GM23338 (cell line): ENCODE measurements around the gene CXCL12. TPM values are rescaled to one million over a fixed set of nuclear protein-coding genes. Genes with fewer than 3 reads are reported as not detected.

Source experiments
- ATAC-seq: fragments of 200-7000 bp; cut with Tn5 transposase; 3 replicates; pipeline ENCODE4 v1.9.1; 2020
- DNase-seq: peaks from one replicate; pipeline ENCODE4 v3.0.0-alpha.2; 2015; ENCODE audit warnings: low spot score
- H2AFZ ChIP-seq: fragments of 200-600 bp; sonication (generic); 2 replicates; pipeline ENCODE4 v1.8.0; 2016; ENCODE audit warnings: antibody characterized with exemption, mild to moderate bottlenecking, moderate library complexity
- H3F3A ChIP-seq: fragments of 200-600 bp; sonication (generic); replicated peaks from 2 replicates; pipeline ENCODE4 v1.8.0; 2017; ENCODE audit warnings: antibody characterized with exemption, mixed run types, low read depth
- H3K27ac ChIP-seq: fragments of 200-600 bp; sonication (generic); 2 replicates; pipeline ENCODE4 v1.6.1; 2016; ENCODE audit warnings: low read depth
- H3K27me3 ChIP-seq: fragments of 200-600 bp; sonication (generic); 2 replicates; pipeline ENCODE4 v1.8.0; 2016; ENCODE audit warnings: mild to moderate bottlenecking, mixed run types, moderate library complexity; ENCODE audit not compliant: insufficient read depth
- H3K36me3 ChIP-seq: fragments of 200-600 bp; sonication (generic); 2 replicates; pipeline ENCODE4 v1.8.0; 2016; ENCODE audit warnings: mild to moderate bottlenecking; ENCODE audit not compliant: insufficient read depth
- H3K4me1 ChIP-seq: fragments of 200-600 bp; sonication (generic); 2 replicates; pipeline ENCODE4 v1.8.0; 2016; ENCODE audit warnings: mild to moderate bottlenecking, moderate library complexity; ENCODE audit not compliant: insufficient read depth
- H3K4me2 ChIP-seq: fragments of 200-600 bp; sonication (generic); 2 replicates; pipeline ENCODE4 v1.7.1; 2017; ENCODE audit warnings: mixed run types
- H3K4me3 ChIP-seq: fragments of 200-600 bp; sonication (generic); 2 replicates; pipeline ENCODE4 v1.6.1; 2016; ENCODE audit warnings: mixed run types
- H3K79me2 ChIP-seq: fragments of 200-600 bp; sonication (generic); replicated peaks from 2 replicates; pipeline ENCODE4 v1.8.0; 2017; ENCODE audit warnings: mild to moderate bottlenecking; ENCODE audit not compliant: insufficient read depth
- H3K9me2 ChIP-seq: fragments of 200-600 bp; sonication (generic); 2 replicates; pipeline ENCODE4 v1.8.0; 2017; ENCODE audit not compliant: insufficient read depth
- H4K20me1 ChIP-seq: fragments of 200-600 bp; sonication (generic); replicated peaks from 2 replicates; pipeline ENCODE4 v1.8.0; 2017; ENCODE audit warnings: mild to moderate bottlenecking; ENCODE audit not compliant: insufficient read depth
- H3K27ac Mint-ChIP-seq: 2 replicates; pipeline ENCODE4 v1.8.0; 2020; ENCODE audit warnings: inconsistent platforms, mild to moderate bottlenecking, moderate library complexity, mixed read lengths
- H3K27me3 Mint-ChIP-seq: 3 replicates; pipeline ENCODE4 v1.8.0; 2022; ENCODE audit warnings: low read depth, mild to moderate bottlenecking, moderate library complexity, mixed read lengths, inconsistent platforms; ENCODE audit not compliant: insufficient read depth, poor library complexity
- H3K36me3 Mint-ChIP-seq: 3 replicates; pipeline ENCODE4 v1.8.0; 2021; ENCODE audit warnings: low read depth, mild to moderate bottlenecking, inconsistent platforms, moderate library complexity, mixed read lengths
- H3K4me1 Mint-ChIP-seq: 3 replicates; pipeline ENCODE4 v1.8.0; 2020; ENCODE audit warnings: mild to moderate bottlenecking, inconsistent platforms, mixed read lengths
- H3K4me3 Mint-ChIP-seq: 3 replicates; pipeline ENCODE4 v1.8.0; 2021; ENCODE audit warnings: moderate library complexity, mild to moderate bottlenecking, inconsistent platforms, mixed read lengths
- H3K9me3 Mint-ChIP-seq: 3 replicates; pipeline ENCODE4 v1.8.0; 2020; ENCODE audit warnings: moderate library complexity, mild to moderate bottlenecking, inconsistent platforms, mixed read lengths
- CREB1 ChIP-seq: fragments of 250-450 bp; sonication (Bioruptor Pico); IDR thresholded peaks from 2 replicates; pipeline ENCODE4 v1.5.0; 2020; ENCODE audit warnings: low read depth, mild to moderate bottlenecking, moderate library complexity
- EZH2 ChIP-seq: fragments of 200-600 bp; sonication (generic); IDR thresholded peaks from one replicate; pipeline ENCODE4 v1.8.0; 2017; ENCODE audit warnings: antibody characterized with exemption, mild to moderate bottlenecking, low read depth; ENCODE audit not compliant: unreplicated experiment
- EZH2phosphoT487 ChIP-seq: fragments of 200-600 bp; sonication (generic); IDR thresholded peaks from one replicate; pipeline ENCODE4 v1.8.1; 2018; ENCODE audit warnings: antibody characterized with exemption; ENCODE audit not compliant: unreplicated experiment
- JUNB ChIP-seq: IDR thresholded peaks from one replicate; pipeline ENCODE4 v1.6.1; 2016; ENCODE audit warnings: antibody characterized with exemption; ENCODE audit not compliant: unreplicated experiment
- POLR2AphosphoS5 ChIP-seq: IDR thresholded peaks from 2 replicates; pipeline ENCODE4 v1.6.1; 2016; ENCODE audit warnings: antibody characterized with exemption, low read depth
- STAT1 ChIP-seq: IDR thresholded peaks from one replicate; pipeline ENCODE4 v1.6.1; 2016; ENCODE audit warnings: antibody characterized with exemption; ENCODE audit not compliant: unreplicated experiment
- ZNF114 ChIP-seq: fragments of 250-450 bp; sonication (Bioruptor Pico); IDR thresholded peaks from 2 replicates; pipeline ENCODE4 v1.5.0; 2020; ENCODE audit warnings: mild to moderate bottlenecking, moderate library complexity
- ZNF331 ChIP-seq: fragments of 250-450 bp; sonication (Bioruptor Pico); IDR thresholded peaks from 2 replicates; pipeline ENCODE4 v1.5.0; 2020; ENCODE audit warnings: low read depth, mild to moderate bottlenecking, moderate library complexity
- polyA plus RNA-seq: library from polyadenylated mRNA; unstranded; fragments of >200 nt; fragmentation: Nextera tagmentation; extraction: Ambion mirVana; gene quantifications from 2 replicates; pipeline ENCODE4 v1.2.1, GENCODE V29; 2016
- total RNA-seq: library from RNA; depleted of rRNA; stranded (reverse); fragments of >200 nt; shearing (Covaris generic); gene quantifications from 2 replicates; pipeline ENCODE4 v1.2.3, GENCODE V29; 2014
- TF ChIP-seq, protein P1 (sequence below): fragments of 250-450 bp; sonication (Bioruptor Pico); IDR thresholded peaks from 2 replicates; pipeline ENCODE4 v1.5.0; 2020; ENCODE audit warnings: mild to moderate bottlenecking, moderate library complexity
- TF ChIP-seq, protein P2 (sequence below), 2 experiments: fragments of 200-600 bp in 1 of 2; sonication (generic) in 1 of 2; conservative IDR thresholded peaks; 2 replicates each; pipeline versions ENCODE4 v1.5.1 to v1.6.1; 2016 to 2017; ENCODE audit warnings: antibody characterized with exemption in 2 of 2, low read depth in 2 of 2, mild to moderate bottlenecking in 2 of 2, moderate library complexity in 1 of 2

The CXCL12 gene
- total and polyA plus RNA-seq, 2 experiments from 2014 or later = 53.8 to 58.5 TPM

DNA sequence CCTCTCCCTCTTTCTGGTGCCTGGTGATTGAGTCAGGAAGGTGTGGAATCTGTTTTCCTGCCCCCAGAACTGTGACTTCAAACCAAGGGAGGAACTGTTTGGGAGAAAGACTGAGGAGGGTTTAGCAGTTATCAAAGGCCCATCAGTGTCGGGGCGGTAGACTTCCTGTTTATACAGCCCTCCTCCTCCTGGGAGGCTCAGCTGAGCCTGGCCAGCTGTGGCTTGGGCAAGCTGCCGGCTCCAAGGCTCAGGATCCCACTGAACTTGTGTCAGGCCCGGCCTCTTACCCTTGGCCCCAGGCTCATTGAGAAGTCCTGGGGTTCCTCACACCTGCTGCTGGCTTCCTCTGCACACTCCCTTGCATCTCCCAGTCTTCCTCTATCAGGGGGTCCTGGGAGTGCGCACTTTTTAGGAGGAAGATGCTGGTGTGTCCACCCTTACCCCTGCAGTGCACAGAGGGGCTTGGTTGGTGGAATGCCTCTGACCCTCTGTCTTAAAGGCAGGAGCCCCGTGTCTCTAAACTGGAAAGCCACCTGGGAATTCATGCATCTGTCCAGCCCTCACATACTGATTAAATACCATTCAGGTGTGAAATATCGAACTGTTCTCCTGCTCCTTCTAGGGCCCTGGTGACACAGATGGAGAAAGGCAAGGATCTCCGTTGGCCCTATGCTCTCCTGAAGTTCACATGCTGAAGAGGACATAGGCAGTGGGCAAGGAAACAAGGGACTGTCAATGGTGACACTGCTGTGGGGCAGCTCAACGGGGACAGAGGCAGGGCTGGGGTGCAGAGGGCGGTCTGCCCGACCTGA is 32.4 kb downstream of the CXCL12 start:
- Histone ChIP-seq H3K4me3 (no peak overlapping the region), H3K4me2 (no peak overlapping the region), H3K9me2 (peaks cover 6% of the 10 kb centered on the region; the same call in 1 of the 2 replicates), H3K36me3 (no peaks in the 10 kb centered on the region), H3K4me1 (peaks cover 12% of the 10 kb centered on the region), H4K20me1 (no peaks in the 10 kb centered on the region), H3K27ac (no peak overlapping the region), H3F3A (no peaks in the 10 kb centered on the region), H3K27me3 (no peaks in the 10 kb centered on the region), H3K79me2 (no peaks in the 10 kb centered on the region), H2AFZ (no peak overlapping the region)
- DNase-seq (no peak), ATAC-seq (no peak)
- no peaks in the 10 kb centered on the region; the same call in 2 of the 3 replicates for H3K9me3 Mint-ChIP-seq
- TF ChIP-seq EZH2 (no peak), JUNB (no peak), POLR2AphosphoS5 (no peak), STAT1 (no peak), CREB1 (CRISPR knock-in tag) (no peak), EZH2phosphoT487 (no peak), ZNF331 (CRISPR knock-in tag) (no peak), ZNF114 (no peak)
- TF ChIP-seq, protein P1, sequence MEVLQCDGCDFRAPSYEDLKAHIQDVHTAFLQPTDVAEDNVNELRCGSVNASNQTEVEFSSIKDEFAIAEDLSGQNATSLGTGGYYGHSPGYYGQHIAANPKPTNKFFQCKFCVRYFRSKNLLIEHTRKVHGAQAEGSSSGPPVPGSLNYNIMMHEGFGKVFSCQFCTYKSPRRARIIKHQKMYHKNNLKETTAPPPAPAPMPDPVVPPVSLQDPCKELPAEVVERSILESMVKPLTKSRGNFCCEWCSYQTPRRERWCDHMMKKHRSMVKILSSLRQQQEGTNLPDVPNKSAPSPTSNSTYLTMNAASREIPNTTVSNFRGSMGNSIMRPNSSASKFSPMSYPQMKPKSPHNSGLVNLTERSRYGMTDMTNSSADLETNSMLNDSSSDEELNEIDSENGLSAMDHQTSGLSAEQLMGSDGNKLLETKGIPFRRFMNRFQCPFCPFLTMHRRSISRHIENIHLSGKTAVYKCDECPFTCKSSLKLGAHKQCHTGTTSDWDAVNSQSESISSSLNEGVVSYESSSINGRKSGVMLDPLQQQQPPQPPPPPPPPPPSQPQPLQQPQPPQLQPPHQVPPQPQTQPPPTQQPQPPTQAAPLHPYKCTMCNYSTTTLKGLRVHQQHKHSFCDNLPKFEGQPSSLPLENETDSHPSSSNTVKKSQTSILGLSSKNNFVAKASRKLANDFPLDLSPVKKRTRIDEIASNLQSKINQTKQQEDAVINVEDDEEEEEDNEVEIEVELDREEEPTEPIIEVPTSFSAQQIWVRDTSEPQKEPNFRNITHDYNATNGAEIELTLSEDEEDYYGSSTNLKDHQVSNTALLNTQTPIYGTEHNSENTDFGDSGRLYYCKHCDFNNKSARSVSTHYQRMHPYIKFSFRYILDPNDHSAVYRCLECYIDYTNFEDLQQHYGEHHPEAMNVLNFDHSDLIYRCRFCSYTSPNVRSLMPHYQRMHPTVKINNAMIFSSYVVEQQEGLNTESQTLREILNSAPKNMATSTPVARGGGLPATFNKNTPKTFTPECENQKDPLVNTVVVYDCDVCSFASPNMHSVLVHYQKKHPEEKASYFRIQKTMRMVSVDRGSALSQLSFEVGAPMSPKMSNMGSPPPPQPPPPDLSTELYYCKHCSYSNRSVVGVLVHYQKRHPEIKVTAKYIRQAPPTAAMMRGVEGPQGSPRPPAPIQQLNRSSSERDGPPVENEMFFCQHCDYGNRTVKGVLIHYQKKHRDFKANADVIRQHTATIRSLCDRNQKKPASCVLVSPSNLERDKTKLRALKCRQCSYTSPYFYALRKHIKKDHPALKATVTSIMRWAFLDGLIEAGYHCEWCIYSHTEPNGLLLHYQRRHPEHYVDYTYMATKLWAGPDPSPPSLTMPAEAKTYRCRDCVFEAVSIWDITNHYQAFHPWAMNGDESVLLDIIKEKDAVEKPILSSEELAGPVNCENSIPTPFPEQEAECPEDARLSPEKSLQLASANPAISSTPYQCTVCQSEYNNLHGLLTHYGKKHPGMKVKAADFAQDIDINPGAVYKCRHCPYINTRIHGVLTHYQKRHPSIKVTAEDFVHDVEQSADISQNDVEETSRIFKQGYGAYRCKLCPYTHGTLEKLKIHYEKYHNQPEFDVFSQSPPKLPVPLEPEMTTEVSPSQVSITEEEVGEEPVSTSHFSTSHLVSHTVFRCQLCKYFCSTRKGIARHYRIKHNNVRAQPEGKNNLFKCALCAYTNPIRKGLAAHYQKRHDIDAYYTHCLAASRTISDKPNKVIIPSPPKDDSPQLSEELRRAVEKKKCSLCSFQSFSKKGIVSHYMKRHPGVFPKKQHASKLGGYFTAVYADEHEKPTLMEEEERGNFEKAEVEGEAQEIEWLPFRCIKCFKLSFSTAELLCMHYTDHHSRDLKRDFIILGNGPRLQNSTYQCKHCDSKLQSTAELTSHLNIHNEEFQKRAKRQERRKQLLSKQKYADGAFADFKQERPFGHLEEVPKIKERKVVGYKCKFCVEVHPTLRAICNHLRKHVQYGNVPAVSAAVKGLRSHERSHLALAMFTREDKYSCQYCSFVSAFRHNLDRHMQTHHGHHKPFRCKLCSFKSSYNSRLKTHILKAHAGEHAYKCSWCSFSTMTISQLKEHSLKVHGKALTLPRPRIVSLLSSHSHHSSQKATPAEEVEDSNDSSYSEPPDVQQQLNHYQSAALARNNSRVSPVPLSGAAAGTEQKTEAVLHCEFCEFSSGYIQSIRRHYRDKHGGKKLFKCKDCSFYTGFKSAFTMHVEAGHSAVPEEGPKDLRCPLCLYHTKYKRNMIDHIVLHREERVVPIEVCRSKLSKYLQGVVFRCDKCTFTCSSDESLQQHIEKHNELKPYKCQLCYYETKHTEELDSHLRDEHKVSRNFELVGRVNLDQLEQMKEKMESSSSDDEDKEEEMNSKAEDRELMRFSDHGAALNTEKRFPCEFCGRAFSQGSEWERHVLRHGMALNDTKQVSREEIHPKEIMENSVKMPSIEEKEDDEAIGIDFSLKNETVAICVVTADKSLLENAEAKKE (CRISPR knock-in tag) = no peak
- TF ChIP-seq, protein P2, sequence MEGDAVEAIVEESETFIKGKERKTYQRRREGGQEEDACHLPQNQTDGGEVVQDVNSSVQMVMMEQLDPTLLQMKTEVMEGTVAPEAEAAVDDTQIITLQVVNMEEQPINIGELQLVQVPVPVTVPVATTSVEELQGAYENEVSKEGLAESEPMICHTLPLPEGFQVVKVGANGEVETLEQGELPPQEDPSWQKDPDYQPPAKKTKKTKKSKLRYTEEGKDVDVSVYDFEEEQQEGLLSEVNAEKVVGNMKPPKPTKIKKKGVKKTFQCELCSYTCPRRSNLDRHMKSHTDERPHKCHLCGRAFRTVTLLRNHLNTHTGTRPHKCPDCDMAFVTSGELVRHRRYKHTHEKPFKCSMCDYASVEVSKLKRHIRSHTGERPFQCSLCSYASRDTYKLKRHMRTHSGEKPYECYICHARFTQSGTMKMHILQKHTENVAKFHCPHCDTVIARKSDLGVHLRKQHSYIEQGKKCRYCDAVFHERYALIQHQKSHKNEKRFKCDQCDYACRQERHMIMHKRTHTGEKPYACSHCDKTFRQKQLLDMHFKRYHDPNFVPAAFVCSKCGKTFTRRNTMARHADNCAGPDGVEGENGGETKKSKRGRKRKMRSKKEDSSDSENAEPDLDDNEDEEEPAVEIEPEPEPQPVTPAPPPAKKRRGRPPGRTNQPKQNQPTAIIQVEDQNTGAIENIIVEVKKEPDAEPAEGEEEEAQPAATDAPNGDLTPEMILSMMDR (conservative IDR thresholded peaks at IDR 0.05; ENCODE audit: low read depth in 2 of 2) = no peak
- no peak overlapping the region for H3K4me3 Mint-ChIP-seq
- H3K4me1 Mint-ChIP-seq = peaks cover 24% of the 10 kb centered on the region
- peaks cover 8% of the 10 kb centered on the region for H3K27me3 Mint-ChIP-seq
- no peak overlapping the region for H3K27ac Mint-ChIP-seq
- 0 out of 3 replicates have a peak, but pooled peaks cover 3% of the 10 kb centered on the region for H3K36me3 Mint-ChIP-seq
